Glutamatergic neuron (in vitro differentiated cells): ENCODE data around the gene LINGO3. TPM values are rescaled to one million over a fixed set of nuclear protein-coding genes. Genes with fewer than 3 reads are reported as not detected.
A peak's percentile ranks its signal among the peaks of the same experiment; 100 is the strongest.

Experiments
- DNase-seq: peaks from one replicate; pipeline ENCODE4 v3.0.0; 2022
- H3K27ac Mint-ChIP-seq: one replicate; pipeline ENCODE4 v1.8.0; 2020; ENCODE audit warnings: mild to moderate bottlenecking, mixed read lengths, inconsistent platforms; ENCODE audit not compliant: unreplicated experiment
- H3K27me3 Mint-ChIP-seq: one replicate; pipeline ENCODE4 v1.8.0; 2020; ENCODE audit warnings: mild to moderate bottlenecking, moderate library complexity, mixed read lengths, inconsistent platforms; ENCODE audit not compliant: unreplicated experiment
- H3K36me3 Mint-ChIP-seq: one replicate; pipeline ENCODE4 v1.8.0; 2020; ENCODE audit warnings: mild to moderate bottlenecking, mixed read lengths, inconsistent platforms; ENCODE audit not compliant: unreplicated experiment
- H3K4me1 Mint-ChIP-seq: one replicate; pipeline ENCODE4 v1.8.0; 2020; ENCODE audit warnings: mild to moderate bottlenecking, low read depth, mixed read lengths, inconsistent platforms; ENCODE audit not compliant: unreplicated experiment
- H3K4me3 Mint-ChIP-seq: one replicate; pipeline ENCODE4 v1.8.0; 2020; ENCODE audit warnings: mild to moderate bottlenecking, mixed read lengths, inconsistent platforms; ENCODE audit not compliant: unreplicated experiment
- H3K9me3 Mint-ChIP-seq: one replicate; pipeline ENCODE4 v1.8.0; 2020; ENCODE audit warnings: mild to moderate bottlenecking, moderate library complexity, mixed read lengths, inconsistent platforms; ENCODE audit not compliant: unreplicated experiment
- total RNA-seq: library from RNA; stranded (reverse); fragmentation: NEBNext Ultra II Directional; extraction: Animal tissue kit (Norgen Biotek cat#: 25700); gene quantifications from one replicate; pipeline ENCODE4 v1.2.1, GENCODE V29; 2021; ENCODE audit not compliant: unreplicated experiment
- TF ChIP-seq, protein P1 (sequence below): fragments of 200-600 bp; sonication (generic); IDR thresholded peaks from one replicate; pipeline ENCODE4 v1.5.0; 2021; ENCODE audit not compliant: partially characterized antibody, unreplicated experiment

LINGO3 gene
- total RNA-seq, 1 donor from 2014 or later = 0.25 TPM

DNA sequence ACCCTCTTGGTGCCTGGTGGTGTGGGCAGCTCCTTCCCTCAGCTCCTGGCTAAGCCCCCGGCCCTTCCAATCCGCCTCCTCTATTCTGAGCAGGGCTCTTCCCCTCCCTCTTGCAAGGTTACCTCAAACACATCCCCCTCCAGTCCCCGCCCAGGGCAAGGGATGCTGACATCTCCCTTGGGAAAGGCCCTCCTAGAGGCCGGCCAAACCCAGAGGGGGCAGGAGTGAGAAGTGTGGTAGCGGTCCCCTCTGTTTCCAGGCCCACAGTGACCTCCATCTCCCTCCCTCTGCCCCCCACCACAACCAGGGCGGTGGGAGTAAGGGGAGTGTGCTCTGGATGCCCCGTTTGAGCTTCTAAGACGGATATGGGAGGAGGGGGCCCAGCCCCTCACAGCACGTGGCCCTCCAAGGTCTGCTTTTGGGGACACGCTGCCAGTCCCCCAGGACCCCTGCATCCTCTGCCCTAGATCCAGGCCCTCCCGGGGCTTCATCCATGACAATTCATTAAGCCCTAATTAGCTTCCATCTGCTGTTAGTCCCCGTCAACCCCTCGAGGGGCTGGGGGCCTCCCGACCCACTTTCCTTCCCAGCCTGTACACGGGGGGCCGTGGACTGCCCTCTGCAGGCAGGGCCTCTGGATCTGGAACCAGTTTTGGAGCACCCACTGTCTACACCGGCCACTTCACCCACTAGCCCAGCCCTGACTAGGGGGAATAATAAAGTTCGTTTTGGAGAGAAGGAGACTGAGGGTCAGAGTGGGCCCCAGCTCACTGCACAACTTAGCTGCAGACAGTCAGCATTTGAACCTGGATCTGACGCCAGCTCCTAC is 2.3 kb downstream of the LINGO3 start:
- Mint-ChIP-seq H3K36me3 (no peaks in the 10 kb centered on the region), H3K27me3 (peaks cover 8% of the 10 kb centered on the region), H3K4me3 (no peak overlapping the region), H3K27ac (no peak overlapping the region), H3K9me3 (peaks cover 8% of the 10 kb centered on the region), H3K4me1 (peaks cover 9% of the 10 kb centered on the region)
- TF ChIP-seq, protein P1, sequence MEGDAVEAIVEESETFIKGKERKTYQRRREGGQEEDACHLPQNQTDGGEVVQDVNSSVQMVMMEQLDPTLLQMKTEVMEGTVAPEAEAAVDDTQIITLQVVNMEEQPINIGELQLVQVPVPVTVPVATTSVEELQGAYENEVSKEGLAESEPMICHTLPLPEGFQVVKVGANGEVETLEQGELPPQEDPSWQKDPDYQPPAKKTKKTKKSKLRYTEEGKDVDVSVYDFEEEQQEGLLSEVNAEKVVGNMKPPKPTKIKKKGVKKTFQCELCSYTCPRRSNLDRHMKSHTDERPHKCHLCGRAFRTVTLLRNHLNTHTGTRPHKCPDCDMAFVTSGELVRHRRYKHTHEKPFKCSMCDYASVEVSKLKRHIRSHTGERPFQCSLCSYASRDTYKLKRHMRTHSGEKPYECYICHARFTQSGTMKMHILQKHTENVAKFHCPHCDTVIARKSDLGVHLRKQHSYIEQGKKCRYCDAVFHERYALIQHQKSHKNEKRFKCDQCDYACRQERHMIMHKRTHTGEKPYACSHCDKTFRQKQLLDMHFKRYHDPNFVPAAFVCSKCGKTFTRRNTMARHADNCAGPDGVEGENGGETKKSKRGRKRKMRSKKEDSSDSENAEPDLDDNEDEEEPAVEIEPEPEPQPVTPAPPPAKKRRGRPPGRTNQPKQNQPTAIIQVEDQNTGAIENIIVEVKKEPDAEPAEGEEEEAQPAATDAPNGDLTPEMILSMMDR = no peak
- no peak for DNase-seq

DNA sequence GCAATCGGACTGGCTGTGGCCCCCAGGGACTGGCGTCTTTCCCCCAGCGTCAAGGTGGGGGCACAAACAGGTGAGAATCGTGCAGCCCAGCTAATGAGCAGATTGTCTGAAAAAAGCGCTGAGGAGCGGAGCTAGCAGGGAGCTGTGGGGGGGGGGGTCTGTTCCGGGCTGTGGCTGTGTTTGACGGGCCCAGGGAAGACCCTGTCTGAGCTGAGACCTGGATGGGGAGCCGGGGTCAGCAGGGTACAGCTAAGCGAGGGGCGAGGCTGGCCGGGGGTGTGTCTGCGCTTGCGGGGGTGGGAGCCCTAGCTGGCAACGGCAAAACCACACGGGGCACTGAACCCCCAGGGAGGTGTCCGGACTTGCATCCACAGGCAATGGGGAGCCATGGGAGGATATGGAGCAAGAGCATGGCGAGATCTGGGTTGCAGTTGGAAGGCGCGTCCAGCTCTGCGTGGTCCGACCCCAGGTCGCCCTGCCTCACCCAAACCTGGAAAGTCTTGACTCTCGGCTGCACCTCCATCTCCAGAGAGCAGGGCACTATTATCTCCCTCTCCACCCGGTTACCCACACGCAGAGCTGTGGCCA is 4.6 kb downstream of the LINGO3 start:
- no peak overlapping the region for H3K27ac Mint-ChIP-seq
- TF ChIP-seq, protein P1 = no peak
- peaks cover 7% of the 10 kb centered on the region for H3K4me1 Mint-ChIP-seq
- no peak for DNase-seq
- no peaks in the 10 kb centered on the region for H3K36me3 Mint-ChIP-seq
- peaks cover 2% of the 10 kb centered on the region for H3K9me3 Mint-ChIP-seq
- H3K4me3 Mint-ChIP-seq = peak overlapping the region; percentile 55
- H3K27me3 Mint-ChIP-seq = peaks cover 9% of the 10 kb centered on the region

DNA sequence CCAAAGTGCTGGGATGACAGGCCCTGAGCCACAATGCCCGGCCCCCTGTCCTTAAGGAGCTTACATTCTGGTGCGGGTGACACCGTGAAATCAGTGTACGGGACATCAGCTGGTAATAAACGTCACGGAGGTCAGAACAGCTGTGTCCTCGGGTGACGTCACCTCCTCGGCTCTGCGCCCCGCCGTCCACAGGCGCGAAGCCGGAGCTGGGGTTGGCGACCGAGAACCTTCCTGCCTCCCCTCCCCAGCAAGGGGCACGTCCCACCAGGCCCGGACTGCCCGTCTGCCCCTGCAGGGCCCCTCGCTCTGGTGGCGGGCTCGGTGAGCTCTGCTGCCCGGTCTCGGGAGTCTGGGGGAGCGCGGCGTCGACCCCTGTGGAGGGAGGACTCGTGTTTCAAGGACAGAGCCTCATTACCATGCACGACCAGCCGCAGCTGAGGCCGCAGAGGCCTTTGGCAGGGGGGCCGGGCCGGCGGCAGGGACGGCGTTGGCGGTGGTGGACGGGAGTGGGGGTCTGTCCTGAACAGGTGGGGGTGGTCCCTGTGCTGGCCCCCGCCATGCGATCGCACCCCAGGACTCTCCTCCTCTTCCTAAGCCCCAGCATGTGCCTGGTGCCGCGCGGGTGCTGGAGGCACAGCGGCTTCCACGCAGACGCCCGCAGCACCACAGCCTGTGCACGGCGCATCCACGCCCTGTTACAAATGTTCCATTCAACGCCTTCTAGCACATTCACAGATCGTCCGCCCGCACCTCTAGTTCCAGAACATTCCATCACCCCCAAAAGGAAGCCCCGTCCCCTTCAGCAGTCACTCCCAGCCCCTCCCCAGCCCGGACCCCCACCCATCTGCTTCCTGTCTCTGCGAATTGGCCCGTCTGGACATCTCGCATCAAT is 5.4 kb downstream of the LINGO3 start:
- Mint-ChIP-seq H3K4me1 (peaks cover 7% of the 10 kb centered on the region), H3K27ac (no peak overlapping the region), H3K27me3 (peaks cover 9% of the 10 kb centered on the region), H3K36me3 (no peaks in the 10 kb centered on the region), H3K4me3 (peak overlapping the region; percentile 55), H3K9me3 (peaks cover 2% of the 10 kb centered on the region)
- TF ChIP-seq, protein P1 = no peak
- peak; percentile 50 for DNase-seq

DNA sequence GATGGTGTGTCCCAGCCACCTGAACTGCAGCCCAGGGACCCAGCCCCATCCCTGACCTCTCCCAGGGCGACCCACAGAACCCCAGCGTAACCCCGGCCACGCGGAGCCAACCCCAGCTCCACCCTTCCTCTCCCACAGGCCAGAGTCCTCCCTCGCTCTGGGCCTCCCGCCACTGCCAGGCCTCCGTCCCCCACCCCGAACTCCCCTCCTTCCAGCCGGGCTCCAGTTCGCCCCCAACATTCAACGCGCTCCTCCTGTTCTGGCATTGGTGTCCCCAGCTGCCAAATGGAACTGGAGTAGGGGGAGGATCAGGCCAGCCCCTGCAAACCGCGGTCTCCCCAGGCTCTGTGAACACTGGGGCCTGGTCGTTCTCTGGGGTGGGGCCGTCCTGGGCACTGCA is 7.4 kb downstream of the LINGO3 start:
- peaks cover 3% of the 10 kb centered on the region for H3K4me1 Mint-ChIP-seq
- no peak overlapping the region for H3K4me3 Mint-ChIP-seq
- peaks cover 9% of the 10 kb centered on the region for H3K27me3 Mint-ChIP-seq
- TF ChIP-seq, protein P1 = no peak
- DNase-seq = no peak
- peaks cover 2% of the 10 kb centered on the region for H3K9me3 Mint-ChIP-seq
- no peak overlapping the region for H3K27ac Mint-ChIP-seq
- H3K36me3 Mint-ChIP-seq = no peaks in the 10 kb centered on the region
